ENCODE data around the gene CLBA1.

DNA sequence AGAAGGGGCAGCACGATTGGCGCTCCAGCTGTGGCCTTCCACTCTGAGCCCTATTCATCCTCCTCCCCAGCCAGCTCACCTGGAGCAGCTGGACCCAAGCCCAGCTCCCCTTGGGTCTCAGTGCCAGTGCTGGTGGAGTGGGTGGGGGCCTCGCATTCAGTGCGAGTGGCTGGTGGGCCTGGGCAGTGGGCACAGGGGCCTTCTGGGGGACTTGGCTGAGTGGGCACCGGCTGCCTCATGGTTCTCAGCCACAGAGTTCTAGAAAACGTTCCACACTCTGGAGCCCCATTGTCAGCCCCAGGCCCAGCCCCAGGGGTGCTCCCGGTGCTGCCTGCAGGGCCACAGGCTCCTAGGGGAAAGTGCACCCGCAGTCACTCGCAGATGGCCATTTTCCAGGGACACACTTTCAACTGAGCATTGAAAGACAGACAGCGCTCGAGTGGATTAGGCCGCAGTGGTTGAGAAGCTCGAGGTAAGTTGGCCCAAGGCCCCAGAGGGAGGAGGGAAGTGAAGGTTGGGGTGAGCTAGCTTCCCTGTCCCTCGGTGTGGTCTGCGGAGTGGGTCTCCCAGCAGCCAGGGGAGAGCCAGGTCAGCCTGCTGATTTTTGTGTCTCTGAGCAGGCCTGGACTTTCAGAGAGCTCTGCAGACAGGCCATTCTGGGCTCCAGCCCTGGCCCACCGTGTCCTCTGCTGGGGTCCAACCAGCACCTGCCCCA, 3.8 kb downstream of the CLBA1 start:
- TF ChIP-seq CTCF (IDR thresholded peaks at IDR 0.05): no peak
- TF ChIP-seq EZH2 (IDR thresholded peaks at IDR 0.05; ENCODE audit: borderline replicate concordance, insufficient read depth, low read depth, low read length, poor library complexity, severe bottlenecking): no peak

Measured in B cell (primary cell).